Tibial nerve (tissue), 4 donors: ENCODE data around the gene FTCD. TPM values are rescaled to one million over a fixed set of nuclear protein-coding genes. Genes with fewer than 3 reads are reported as not detected.

Experiments used
- DNase-seq, 2 donors: peaks; one replicate each; pipeline ENCODE4 v3.0.0-alpha.2; 2019; ENCODE audit warnings: low spot score in 2 of 2
- H3K27ac ChIP-seq, 4 donors: fragments of 200-600 bp; sonication (generic) in 3 of 4; one replicate each; pipeline ENCODE4 v1.5.1; 2017 to 2019; ENCODE audit warnings: mild to moderate bottlenecking in 1 of 4
- H3K27me3 ChIP-seq, 2 donors: fragments of 200-600 bp; sonication (generic) in 1 of 2; one replicate each; pipeline versions ENCODE4 v1.5.1 to v1.6.0; 2017 to 2019
- H3K36me3 ChIP-seq, 3 donors: fragments of 200-600 bp; sonication (generic); one replicate each; pipeline ENCODE4 v1.5.1; 2018 to 2019
- H3K4me1 ChIP-seq, 4 donors: fragments of 200-600 bp; sonication (generic) in 3 of 4; one replicate each; pipeline ENCODE4 v1.5.1; 2017 to 2019
- H3K4me3 ChIP-seq, 4 donors: fragments of 200-600 bp; sonication (generic) in 3 of 4; one replicate each; pipeline ENCODE4 v1.5.1; 2017 to 2019; ENCODE audit warnings: mild to moderate bottlenecking in 1 of 4, moderate library complexity in 1 of 4
- H3K9me3 ChIP-seq, 4 donors: fragments of 200-600 bp; sonication (generic) in 3 of 4; one replicate each; pipeline ENCODE4 v1.5.1; 2017 to 2019
- CTCF ChIP-seq, 5 experiments: fragments of 200-600 bp in 3 of 5; fragments of 450-650 bp in 2 of 5; sonication (generic) in 3 of 5; IDR thresholded peaks; one replicate each; pipeline ENCODE4 v1.5.1; 2016 to 2019; ENCODE audit warnings: antibody characterized with exemption in 5 of 5, mild to moderate bottlenecking in 3 of 5, moderate library complexity in 2 of 5
- EP300 ChIP-seq, 2 donors: sonication (generic); formaldehyde crosslinking; IDR thresholded peaks; one replicate each; pipeline ENCODE4 v1.6.1; 2017; ENCODE audit warnings: antibody characterized with exemption in 2 of 2, mild to moderate bottlenecking in 1 of 2
- POLR2A ChIP-seq, 2 donors: fragments of 450-650 bp; IDR thresholded peaks; one replicate each; pipeline ENCODE4 v1.6.1; 2017; ENCODE audit warnings: antibody characterized with exemption in 2 of 2, mild to moderate bottlenecking in 2 of 2, moderate library complexity in 2 of 2
- WGBS, 2 donors: methylation state at CpG; one replicate each; pipeline ENCODE4 v1.1.5; 2018; 5-methylcytosine and 5-hydroxymethylcytosine counted together
- total RNA-seq, 4 donors: library from RNA; depleted of rRNA; stranded (reverse); fragments of >200 nt; gene quantifications; one replicate each; pipeline ENCODE4 v1.1.0, GENCODE V29; 2016

Gene FTCD
- total RNA-seq, 4 donors from 2014 or later = 2.2 to 21.2 (median 2.5) TPM

- Histone ChIP-seq H3K4me1 (peaks cover 0 to 3% (median 0%) of the 10 kb centered on the region in 4 donors), H3K27me3 (no peaks in the 10 kb centered on the region), H3K36me3 (peaks cover 7 to 95% (median 26%) of the 10 kb centered on the region in 3 donors), H3K9me3 (no peaks in the 10 kb centered on the region), H3K4me3 (no peak overlapping the region), H3K27ac (no peak overlapping the region)
- 90 to 92% methylated on average over 8 to 10 of the region's 10 CpGs for WGBS, 2 donors
- TF ChIP-seq CTCF (IDR thresholded peaks at IDR 0.05) = no peak
- no peak for TF ChIP-seq EP300 (IDR thresholded peaks at IDR 0.05)
- no peak for TF ChIP-seq POLR2A (IDR thresholded peaks at IDR 0.05)
- DNase-seq = no peak
These were observed 38.5 kb upstream of the FTCD start for GRCh38 chr21:46193829-46194373.

GRCh38 chr21:46191686-46192575 is 36.6 kb upstream of the FTCD start:
- Histone ChIP-seq H3K36me3 (peaks cover 7 to 78% (median 26%) of the 10 kb centered on the region in 3 donors), H3K27me3 (no peaks in the 10 kb centered on the region), H3K4me1 (peaks cover 0 to 9% (median 0%) of the 10 kb centered on the region in 4 donors), H3K4me3 (no peak overlapping the region), H3K9me3 (no peaks in the 10 kb centered on the region), H3K27ac (no peak overlapping the region)
- TF ChIP-seq POLR2A (IDR thresholded peaks at IDR 0.05) = no peak
- no peak for TF ChIP-seq EP300 (IDR thresholded peaks at IDR 0.05)
- no peak for TF ChIP-seq CTCF (IDR thresholded peaks at IDR 0.05)
- peak in 1 of 2 donors; percentile 10 for DNase-seq
- 93 to 95% methylated on average over 17 to 19 of the region's 20 CpGs for WGBS, 2 donors

GRCh38 chr21:46191257-46191685 is 35.9 kb upstream of the FTCD start:
- TF ChIP-seq POLR2A (IDR thresholded peaks at IDR 0.05) (no peak), EP300 (IDR thresholded peaks at IDR 0.05) (no peak), CTCF (IDR thresholded peaks at IDR 0.05) (no peak)
- 70 to 90% methylated on average over 4 of the region's 4 CpGs for whole genome bisulfite sequencing, 2 donors
- no peak overlapping the region for H3K27ac ChIP-seq
- H3K4me3 ChIP-seq = no peak overlapping the region
- peaks cover 0 to 9% (median 0%) of the 10 kb centered on the region in 4 donors for H3K4me1 ChIP-seq
- peaks cover 7 to 71% (median 20%) of the 10 kb centered on the region in 3 donors for H3K36me3 ChIP-seq
- no peaks in the 10 kb centered on the region for H3K9me3 ChIP-seq
- peak; percentile 18 to 33 for DNase-seq
- H3K27me3 ChIP-seq = no peaks in the 10 kb centered on the region

- no peaks in the 10 kb centered on the region for H3K27me3 ChIP-seq
- peak overlapping the region in 2 of 4 donors; percentile 19 to 47 for H3K27ac ChIP-seq
These were observed 35.2 kb upstream of the FTCD start for GRCh38 chr21:46190491-46191131.

More at GRCh38 chr21:46190491-46191131, 35.2 kb upstream of the FTCD start:
- TF ChIP-seq POLR2A (IDR thresholded peaks at IDR 0.05) (no peak), EP300 (IDR thresholded peaks at IDR 0.05) (no peak), CTCF (IDR thresholded peaks at IDR 0.05) (no peak)
- DNase-seq = peak in 1 of 2 donors; percentile 3
- Histone ChIP-seq H3K9me3 (no peaks in the 10 kb centered on the region), H3K4me3 (no peak overlapping the region), H3K36me3 (peaks cover 7 to 65% (median 15%) of the 10 kb centered on the region in 3 donors), H3K4me1 (peaks cover 0 to 9% (median 0%) of the 10 kb centered on the region in 4 donors)
- WGBS, 2 donors = 86 to 93% methylated on average over 13 of the region's 15 CpGs
